Measurements from ENCODE around the gene RTCB. TPM values are rescaled to one million over a fixed set of nuclear protein-coding genes. Genes with fewer than 3 reads are reported as not detected.

Gene RTCB
- total RNA-seq, 1 experiment from 2014 or later: 101 TPM

- no peak overlapping the region for H2AFZ ChIP-seq (ENCODE audit: low read length)
- H3K27ac Mint-ChIP-seq: no peak overlapping the region
- H3K9me3 ChIP-seq (ENCODE audit: control insufficient read depth, low read depth, low read length): no peaks in the 10 kb centered on the region
- H3K18ac ChIP-seq (ENCODE audit: insufficient read length, low read depth, low read length): no peak overlapping the region
- H4K5ac ChIP-seq (ENCODE audit: insufficient read length, low read depth, low read length): no peak overlapping the region
- H4K8ac ChIP-seq (replicated peaks; ENCODE audit: insufficient read length, low read depth, low read length): no peak overlapping the region
- H4K20me1 ChIP-seq (ENCODE audit: control insufficient read depth, insufficient read depth, insufficient read length): no peaks in the 10 kb centered on the region
- WGBS (ENCODE audit: extremely low coverage, insufficient read length, low lambda C conversion rate): no CpG with 5 or more reads among the region's 3 CpGs
- no peak overlapping the region for H3K4me3 Mint-ChIP-seq
- peaks cover 13 to 14% of the 10 kb centered on the region in 2 experiments for H3K4me1 Mint-ChIP-seq
- no peak overlapping the region for H2BK20ac ChIP-seq (ENCODE audit: low read depth, low read length, poor library complexity, severe bottlenecking)
- TF ChIP-seq CTCF (conservative IDR thresholded peaks at IDR 0.05): no peak
- H3K79me2 ChIP-seq (ENCODE audit: insufficient read depth, low read length): peaks cover 13% of the 10 kb centered on the region; the same call in 1 of the 2 replicates
- no peak for DNase-seq
- no peak overlapping the region for H2BK5ac ChIP-seq (ENCODE audit: insufficient read length, low read length)
- no peak overlapping the region for H2BK12ac ChIP-seq (ENCODE audit: insufficient read length, low read depth, low read length)
- H3K14ac ChIP-seq (ENCODE audit: insufficient read depth, low read length): no peak overlapping the region
- H3K27ac ChIP-seq (ENCODE audit: insufficient read length, low read depth, low read length): no peak overlapping the region
- no peak overlapping the region for H3K56ac ChIP-seq (ENCODE audit: insufficient read length, low read depth, low read length)
- no peak overlapping the region for H3K23ac ChIP-seq (ENCODE audit: insufficient read length, low read depth, low read length)
- H2BK15ac ChIP-seq (ENCODE audit: low read depth, low read length): no peak overlapping the region
- H3K23me2 ChIP-seq (ENCODE audit: insufficient read length, low read depth, low read length, poor library complexity, severe bottlenecking): peaks cover 4% of the 10 kb centered on the region
- no peak overlapping the region for H4K91ac ChIP-seq (ENCODE audit: insufficient read length, low read depth, low read length)
- H3K4me2 ChIP-seq (ENCODE audit: insufficient read depth, insufficient read length, low read length): no peak overlapping the region
- no peaks in the 10 kb centered on the region for H3K27me3 ChIP-seq (ENCODE audit: insufficient read depth, low read length)
- H2BK120ac ChIP-seq (ENCODE audit: low read depth, low read length, poor library complexity, severe bottlenecking): no peak overlapping the region
- H3K9me3 Mint-ChIP-seq: no peaks in the 10 kb centered on the region
- 0 out of 2 replicates have a peak, but pooled peaks cover 4% of the 10 kb centered on the region for H3K4me1 ChIP-seq (ENCODE audit: insufficient read depth, low read length)
- no peak overlapping the region for H3K4ac ChIP-seq (ENCODE audit: low read depth, low read length)
- H3K36me3 Mint-ChIP-seq (ENCODE audit: insufficient read depth in 1 of 3, low read depth in 3 of 3): peaks cover 23 to 71% (median 53%) of the 10 kb centered on the region in 3 experiments; a peak in 6 of 7 replicates
- no peak overlapping the region for H3T11ph ChIP-seq (ENCODE audit: low read length)
- H3K27me3 Mint-ChIP-seq (ENCODE audit: low read depth): no peaks in the 10 kb centered on the region
- no peak overlapping the region for H2AK5ac ChIP-seq (ENCODE audit: insufficient read length, low read length)
- peaks cover 12% of the 10 kb centered on the region for H3K79me1 ChIP-seq (ENCODE audit: insufficient read depth, low read depth, low read length, poor library complexity, severe bottlenecking)
- H3K9ac ChIP-seq (ENCODE audit: extremely low read depth, insufficient read length, low read length): no peak overlapping the region
Observed at GRCh38 chr22:32407312-32407711, 4.7 kb downstream of the RTCB start.

Data from H9 (cell line).